Naive B cell (primary cell): ENCODE measurements around the gene DNAH1. TPM values are rescaled to one million over a fixed set of nuclear protein-coding genes. Genes with fewer than 3 reads are reported as not detected.

Source experiments
- ATAC-seq, 2 donors: fragments of 150-1000 bp; cut with Tn5 transposase; 2 replicates each; pipeline ENCODE4 v1.10.0; 2021; ENCODE audit warnings: low read depth in 2 of 2, mild to moderate bottlenecking in 2 of 2, moderate library complexity in 2 of 2
- DNase-seq: peaks from one replicate; pipeline ENCODE4 v3.0.0; 2022
- H3K27ac Mint-ChIP-seq, 6 donors: one replicate each; pipeline ENCODE4 v1.8.0; 2020 to 2022; ENCODE audit warnings: mild to moderate bottlenecking in 6 of 6, mixed read lengths in 6 of 6, moderate library complexity in 5 of 6, inconsistent platforms in 2 of 6
- H3K27me3 Mint-ChIP-seq, 3 donors: one replicate each; pipeline ENCODE4 v1.8.0; 2021 to 2022; ENCODE audit warnings: mixed read lengths in 3 of 3, mild to moderate bottlenecking in 1 of 3
- H3K36me3 Mint-ChIP-seq, 2 donors: one replicate each; pipeline ENCODE4 v1.8.0; 2020 to 2022; ENCODE audit warnings: mixed read lengths in 2 of 2, inconsistent platforms in 1 of 2, mild to moderate bottlenecking in 1 of 2
- H3K4me1 Mint-ChIP-seq, 3 donors: one replicate each; pipeline ENCODE4 v1.8.0; 2020 to 2022; ENCODE audit warnings: mixed read lengths in 3 of 3, inconsistent platforms in 1 of 3, mild to moderate bottlenecking in 1 of 3, moderate library complexity in 1 of 3
- H3K4me3 Mint-ChIP-seq, 8 donors: one replicate each; pipeline ENCODE4 v1.8.0; 2020 to 2022; ENCODE audit warnings: mild to moderate bottlenecking in 8 of 8, mixed read lengths in 8 of 8, moderate library complexity in 8 of 8, inconsistent platforms in 2 of 8
- H3K9me3 Mint-ChIP-seq, 7 donors: one replicate each; pipeline ENCODE4 v1.8.0; 2020 to 2022; ENCODE audit warnings: mixed read lengths in 7 of 7, mild to moderate bottlenecking in 5 of 7, inconsistent platforms in 2 of 7, moderate library complexity in 1 of 7
- polyA plus RNA-seq, 6 donors: library from polyadenylated mRNA; unstranded; fragments of 300-500 nt; fragmentation: Illumina TruSeq; gene quantifications; one replicate each; pipeline ENCODE4 v1.2.3, GENCODE V29; 2021; ENCODE audit warnings: low read depth in 6 of 6

DNAH1 gene
- polyA plus RNA-seq, 6 donors from 2014 or later: 0.45 to 1.6 (median 0.65) TPM; not detected in 1

GRCh38 chr3:52345521-52346109, 29.5 kb downstream of the DNAH1 start:
- Mint-ChIP-seq H3K36me3 (peaks cover 3 to 35% of the 10 kb centered on the region in 2 donors), H3K4me3 (peak overlapping the region in 1 of 8 donors; percentile 33), H3K4me1 (peaks cover 0 to 25% (median 10%) of the 10 kb centered on the region in 3 donors), H3K9me3 (no peaks in the 10 kb centered on the region), H3K27me3 (no peaks in the 10 kb centered on the region), H3K27ac (no peak overlapping the region)
- ATAC-seq (no peak), DNase-seq (no peak)

- DNase-seq: no peak
- no peak overlapping the region for H3K27ac Mint-ChIP-seq
- H3K4me3 Mint-ChIP-seq: peak overlapping the region in 2 of 8 donors; percentile 13 to 53
- no peaks in the 10 kb centered on the region for H3K9me3 Mint-ChIP-seq
- H3K36me3 Mint-ChIP-seq: peaks cover 0 to 32% of the 10 kb centered on the region in 2 donors
- no peak for ATAC-seq
- no peaks in the 10 kb centered on the region for H3K27me3 Mint-ChIP-seq
- H3K4me1 Mint-ChIP-seq: peaks cover 0 to 21% (median 10%) of the 10 kb centered on the region in 3 donors
These were observed 30.8 kb downstream of the DNAH1 start for GRCh38 chr3:52346623-52347530.

GRCh38 chr3:52347716-52348635, 31.9 kb downstream of the DNAH1 start:
- ATAC-seq (no peak), DNase-seq (no peak)
- Mint-ChIP-seq H3K9me3 (no peaks in the 10 kb centered on the region), H3K27me3 (no peaks in the 10 kb centered on the region), H3K4me3 (peak overlapping the region in 1 of 8 donors; percentile 61), H3K27ac (peak overlapping the region in 1 of 6 donors; percentile 22), H3K36me3 (peaks cover 0 to 28% of the 10 kb centered on the region in 2 donors), H3K4me1 (peaks cover 0 to 15% (median 12%) of the 10 kb centered on the region in 3 donors)

GRCh38 chr3:52349131-52349530, 33.0 kb downstream of the DNAH1 start:
- Mint-ChIP-seq H3K4me3 (no peak overlapping the region), H3K27ac (no peak overlapping the region), H3K27me3 (no peaks in the 10 kb centered on the region), H3K9me3 (no peaks in the 10 kb centered on the region), H3K4me1 (peaks cover 0 to 15% (median 12%) of the 10 kb centered on the region in 3 donors), H3K36me3 (peaks cover 0 to 28% of the 10 kb centered on the region in 2 donors)
- DNase-seq (no peak), ATAC-seq (no peak)

GRCh38 chr3:52349611-52350395, 33.7 kb downstream of the DNAH1 start:
- Mint-ChIP-seq H3K9me3 (no peaks in the 10 kb centered on the region), H3K36me3 (peaks cover 0 to 29% of the 10 kb centered on the region in 2 donors), H3K27ac (peak overlapping the region in 1 of 6 donors; percentile 41), H3K4me3 (no peak overlapping the region), H3K4me1 (peaks cover 0 to 15% (median 12%) of the 10 kb centered on the region in 3 donors), H3K27me3 (no peaks in the 10 kb centered on the region)
- no peak for DNase-seq
- ATAC-seq: no peak

GRCh38 chr3:52350416-52350815, 34.3 kb downstream of the DNAH1 start:
- no peaks in the 10 kb centered on the region for H3K27me3 Mint-ChIP-seq
- H3K9me3 Mint-ChIP-seq: no peaks in the 10 kb centered on the region
- H3K36me3 Mint-ChIP-seq: peaks cover 0 to 35% of the 10 kb centered on the region in 2 donors
- DNase-seq (no peak), ATAC-seq (peak; percentile 14 to 16)
- peaks cover 0 to 15% (median 12%) of the 10 kb centered on the region in 3 donors for H3K4me1 Mint-ChIP-seq
- no peak overlapping the region for H3K27ac Mint-ChIP-seq
- H3K4me3 Mint-ChIP-seq: no peak overlapping the region

- Mint-ChIP-seq H3K4me3 (no peak overlapping the region), H3K36me3 (peaks cover 4 to 36% of the 10 kb centered on the region in 2 donors), H3K4me1 (peaks cover 0 to 15% (median 8%) of the 10 kb centered on the region in 3 donors), H3K27me3 (no peaks in the 10 kb centered on the region), H3K9me3 (no peaks in the 10 kb centered on the region), H3K27ac (no peak overlapping the region)
- no peak for DNase-seq
- ATAC-seq: no peak
These were observed 35.1 kb downstream of the DNAH1 start for GRCh38 chr3:52350981-52351761.

- H3K9me3 Mint-ChIP-seq: no peaks in the 10 kb centered on the region
- peaks cover 4 to 31% of the 10 kb centered on the region in 2 donors for H3K36me3 Mint-ChIP-seq
- no peak for ATAC-seq
- DNase-seq: no peak
- no peak overlapping the region for H3K4me3 Mint-ChIP-seq
- peaks cover 0 to 14% (median 8%) of the 10 kb centered on the region in 3 donors for H3K4me1 Mint-ChIP-seq
- H3K27me3 Mint-ChIP-seq: no peaks in the 10 kb centered on the region
- H3K27ac Mint-ChIP-seq: peak overlapping the region in 1 of 6 donors; percentile 78
These were observed 35.7 kb downstream of the DNAH1 start for GRCh38 chr3:52351762-52352368.

GRCh38 chr3:52352566-52352965, 36.4 kb downstream of the DNAH1 start:
- no peak overlapping the region for H3K4me3 Mint-ChIP-seq
- peaks cover 0 to 11% (median 8%) of the 10 kb centered on the region in 3 donors for H3K4me1 Mint-ChIP-seq
- DNase-seq (no peak), ATAC-seq (no peak)
- H3K9me3 Mint-ChIP-seq: no peaks in the 10 kb centered on the region
- no peaks in the 10 kb centered on the region for H3K27me3 Mint-ChIP-seq
- peak overlapping the region in 1 of 6 donors; percentile 83 for H3K27ac Mint-ChIP-seq
- H3K36me3 Mint-ChIP-seq: peaks cover 4 to 27% of the 10 kb centered on the region in 2 donors

GRCh38 chr3:52353291-52353855, 37.3 kb downstream of the DNAH1 start:
- Mint-ChIP-seq H3K4me3 (no peak overlapping the region), H3K9me3 (no peaks in the 10 kb centered on the region), H3K36me3 (peaks cover 4 to 23% of the 10 kb centered on the region in 2 donors), H3K27ac (no peak overlapping the region), H3K27me3 (no peaks in the 10 kb centered on the region), H3K4me1 (peaks cover 0 to 11% (median 8%) of the 10 kb centered on the region in 3 donors)
- ATAC-seq: no peak
- DNase-seq: no peak

- Mint-ChIP-seq H3K4me1 (peaks cover 0 to 9% (median 3%) of the 10 kb centered on the region in 3 donors), H3K27me3 (no peaks in the 10 kb centered on the region), H3K36me3 (peaks cover 4 to 17% of the 10 kb centered on the region in 2 donors), H3K4me3 (no peak overlapping the region), H3K9me3 (no peaks in the 10 kb centered on the region), H3K27ac (peak overlapping the region in 1 of 6 donors; percentile 88)
- DNase-seq (no peak), ATAC-seq (no peak)
These were observed 38.6 kb downstream of the DNAH1 start for GRCh38 chr3:52354676-52355075.
